ENCODE measurements around the gene KRTAP19-5.

Gene KRTAP19-5

DNA sequence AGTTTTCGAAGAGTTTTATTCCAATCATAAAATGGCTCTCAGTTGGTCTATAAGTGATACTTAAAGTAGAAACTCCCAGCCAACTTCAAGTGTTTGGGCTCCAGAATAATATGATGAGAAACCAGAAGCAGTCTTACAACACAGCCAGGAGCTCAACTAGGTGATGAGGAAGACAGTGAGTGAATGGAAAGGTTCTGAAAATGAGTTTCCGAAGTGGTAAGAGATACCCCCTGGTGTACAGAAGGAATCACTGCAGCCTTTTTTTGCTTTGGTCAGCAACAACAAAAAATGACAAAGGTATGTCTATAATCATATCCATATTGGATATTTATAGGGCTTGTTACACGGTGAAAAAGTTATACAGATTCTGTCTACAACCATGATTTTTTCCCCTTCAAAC is 38.2 kb downstream of the KRTAP19-5 start:
- Histone ChIP-seq H3K27ac (ENCODE audit: low read length) (no peak overlapping the region), H3K79me2 (ENCODE audit: low read length) (no peaks in the 10 kb centered on the region), H2AFZ (ENCODE audit: low read length) (0 out of 2 replicates have a peak overlapping the region, but pooled peaks have one; percentile 9), H3K4me1 (ENCODE audit: low read length) (no peaks in the 10 kb centered on the region), H3K27me3 (replicated peaks; ENCODE audit: insufficient read depth, low read length) (no peaks in the 10 kb centered on the region), H3K4me3 (ENCODE audit: low read length) (no peak overlapping the region), H4K20me1 (ENCODE audit: insufficient read depth, low read length) (no peaks in the 10 kb centered on the region), H3K36me3 (replicated peaks; ENCODE audit: insufficient read depth, low read length) (no peaks in the 10 kb centered on the region), H3F3A (ENCODE audit: insufficient read depth, low read length) (no peaks in the 10 kb centered on the region), H3K9ac (ENCODE audit: low read length) (no peak overlapping the region), H3K4me2 (ENCODE audit: low read depth, low read length) (no peak overlapping the region), H3K9me2 (replicated peaks; ENCODE audit: insufficient read depth, low read length) (no peaks in the 10 kb centered on the region), H3K9me3 (replicated peaks; ENCODE audit: insufficient read depth, low read length) (no peaks in the 10 kb centered on the region)
- DNase-seq, result peak; percentile 41
- TF ChIP-seq, protein P1, sequence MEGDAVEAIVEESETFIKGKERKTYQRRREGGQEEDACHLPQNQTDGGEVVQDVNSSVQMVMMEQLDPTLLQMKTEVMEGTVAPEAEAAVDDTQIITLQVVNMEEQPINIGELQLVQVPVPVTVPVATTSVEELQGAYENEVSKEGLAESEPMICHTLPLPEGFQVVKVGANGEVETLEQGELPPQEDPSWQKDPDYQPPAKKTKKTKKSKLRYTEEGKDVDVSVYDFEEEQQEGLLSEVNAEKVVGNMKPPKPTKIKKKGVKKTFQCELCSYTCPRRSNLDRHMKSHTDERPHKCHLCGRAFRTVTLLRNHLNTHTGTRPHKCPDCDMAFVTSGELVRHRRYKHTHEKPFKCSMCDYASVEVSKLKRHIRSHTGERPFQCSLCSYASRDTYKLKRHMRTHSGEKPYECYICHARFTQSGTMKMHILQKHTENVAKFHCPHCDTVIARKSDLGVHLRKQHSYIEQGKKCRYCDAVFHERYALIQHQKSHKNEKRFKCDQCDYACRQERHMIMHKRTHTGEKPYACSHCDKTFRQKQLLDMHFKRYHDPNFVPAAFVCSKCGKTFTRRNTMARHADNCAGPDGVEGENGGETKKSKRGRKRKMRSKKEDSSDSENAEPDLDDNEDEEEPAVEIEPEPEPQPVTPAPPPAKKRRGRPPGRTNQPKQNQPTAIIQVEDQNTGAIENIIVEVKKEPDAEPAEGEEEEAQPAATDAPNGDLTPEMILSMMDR (IDR thresholded peaks at IDR 0.05; ENCODE audit: low read length), result peak; percentile 64
- no peak for TF ChIP-seq EZH2phosphoT487 (IDR thresholded peaks at IDR 0.05; ENCODE audit: low read length)
